NCI-H187 (cell line): Measurements from ENCODE around the gene CCDC57.

Experiments
- DNase-seq, 2 experiments: peaks; one replicate each; lab custom pipeline; 2025; lab: John Stamatoyannopoulos, UW

The CCDC57 gene

GRCh38 chr17:82126556-82127314 is 85.9 kb downstream of the CCDC57 start:
- no peak for DNase-seq

- no peak for DNase-seq
Observed at GRCh38 chr17:82124101-82124500, 88.5 kb downstream of the CCDC57 start.

GRCh38 chr17:82121660-82122629 is 90.7 kb downstream of the CCDC57 start:
- DNase-seq, result peak; percentile 63 to 81

GRCh38 chr17:82121246-82121645 is 91.4 kb downstream of the CCDC57 start:
- DNase-seq, result no peak

- DNase-seq, result no peak
Observed at GRCh38 chr17:82120148-82120547, 92.5 kb downstream of the CCDC57 start.

- DNase-seq, result no peak
Observed at GRCh38 chr17:82118815-82119380, 93.7 kb downstream of the CCDC57 start.

GRCh38 chr17:82118168-82118814 is 94.4 kb downstream of the CCDC57 start:
- no peak for DNase-seq

- no peak for DNase-seq
Observed at GRCh38 chr17:82117139-82118090, 95.2 kb downstream of the CCDC57 start.

- no peak for DNase-seq
Observed at GRCh38 chr17:82116246-82116645, 96.4 kb downstream of the CCDC57 start.

- DNase-seq, result no peak
Observed at GRCh38 chr17:82114872-82115271, 97.8 kb downstream of the CCDC57 start.

GRCh38 chr17:82114447-82114846 is 98.2 kb downstream of the CCDC57 start:
- DNase-seq, result no peak

- DNase-seq, result no peak
Observed at GRCh38 chr17:82113941-82114340, 98.7 kb downstream of the CCDC57 start.

- no peak for DNase-seq
Observed at GRCh38 chr17:82113422-82113821, 99.2 kb downstream of the CCDC57 start.

- no peak for DNase-seq
Observed at GRCh38 chr17:82112914-82113311, 99.7 kb downstream of the CCDC57 start.

GRCh38 chr17:82112181-82112913 is 100.3 kb downstream of the CCDC57 start:
- DNase-seq, result no peak

GRCh38 chr17:82110298-82110697 is 102.3 kb downstream of the CCDC57 start:
- DNase-seq, result no peak

- DNase-seq, result no peak
Observed at GRCh38 chr17:82108961-82109475, 103.6 kb downstream of the CCDC57 start.

GRCh38 chr17:82108496-82108945 is 104.1 kb downstream of the CCDC57 start:
- no peak for DNase-seq

GRCh38 chr17:82108038-82108437 is 104.6 kb downstream of the CCDC57 start:
- no peak for DNase-seq

GRCh38 chr17:82107341-82107860 is 105.2 kb downstream of the CCDC57 start:
- DNase-seq, result no peak
